Calu3 (cell line): ENCODE data around the gene DHRS7B. TPM values are rescaled to one million over a fixed set of nuclear protein-coding genes. Genes with fewer than 3 reads are reported as not detected.

Source experiments
- BruUV-seq: library from RNA; stranded (reverse); fragments of 400-500 nt; replicated peaks from 2 replicates; lab custom pipeline; 2021; lab: Mats Ljungman, UMichigan
- CTCF ChIA-PET: fragments of 300-600 bp; sonication (Branson Sonifier 250); formaldehyde crosslinking; loops from one replicate; lab custom pipeline; 2022; ENCODE audit warnings: antibody characterized with exemption; lab: Charles Lee
- DNase-seq: peaks from one replicate; pipeline ENCODE4 v3.0.0; 2022
- H3K27ac Mint-ChIP-seq: one replicate; pipeline ENCODE4 v1.8.0; 2022; ENCODE audit warnings: mixed read lengths; ENCODE audit not compliant: unreplicated experiment
- H3K27me3 Mint-ChIP-seq: one replicate; pipeline ENCODE4 v1.8.0; 2022; ENCODE audit warnings: mixed read lengths; ENCODE audit not compliant: unreplicated experiment
- H3K36me3 Mint-ChIP-seq: one replicate; pipeline ENCODE4 v1.8.0; 2022; ENCODE audit warnings: mild to moderate bottlenecking, moderate library complexity, mixed read lengths; ENCODE audit not compliant: insufficient read depth, unreplicated experiment
- H3K4me1 Mint-ChIP-seq: one replicate; pipeline ENCODE4 v1.8.0; 2022; ENCODE audit warnings: mild to moderate bottlenecking, low read depth, mixed read lengths; ENCODE audit not compliant: unreplicated experiment
- H3K4me3 Mint-ChIP-seq: one replicate; pipeline ENCODE4 v1.8.0; 2022; ENCODE audit warnings: mild to moderate bottlenecking, low read depth, moderate library complexity, mixed read lengths; ENCODE audit not compliant: unreplicated experiment
- H3K9me3 Mint-ChIP-seq: one replicate; pipeline ENCODE4 v1.8.0; 2022; ENCODE audit warnings: low read depth, mixed read lengths; ENCODE audit not compliant: unreplicated experiment
- intact Hi-C: fragments of 100-400 bp; cut with micrococcal nuclease; formaldehyde crosslinking; loops from one replicate; pipeline ENCODE4 v1.10.0; 2022; ENCODE audit not compliant: unreplicated experiment
- total RNA-seq: library from RNA; stranded (reverse); gene quantifications from 2 replicates; pipeline ENCODE4 v1.2.3, GENCODE V29; 2022
- TF ChIP-seq, protein P1 (sequence below): fragments of 200-600 bp; IDR thresholded peaks from one replicate; pipeline ENCODE4 v1.8.0; 2022; ENCODE audit warnings: antibody characterized with exemption; ENCODE audit not compliant: unreplicated experiment

Gene DHRS7B
- total RNA-seq, 1 experiment from 2014 or later, result 15.3 TPM

DNA sequence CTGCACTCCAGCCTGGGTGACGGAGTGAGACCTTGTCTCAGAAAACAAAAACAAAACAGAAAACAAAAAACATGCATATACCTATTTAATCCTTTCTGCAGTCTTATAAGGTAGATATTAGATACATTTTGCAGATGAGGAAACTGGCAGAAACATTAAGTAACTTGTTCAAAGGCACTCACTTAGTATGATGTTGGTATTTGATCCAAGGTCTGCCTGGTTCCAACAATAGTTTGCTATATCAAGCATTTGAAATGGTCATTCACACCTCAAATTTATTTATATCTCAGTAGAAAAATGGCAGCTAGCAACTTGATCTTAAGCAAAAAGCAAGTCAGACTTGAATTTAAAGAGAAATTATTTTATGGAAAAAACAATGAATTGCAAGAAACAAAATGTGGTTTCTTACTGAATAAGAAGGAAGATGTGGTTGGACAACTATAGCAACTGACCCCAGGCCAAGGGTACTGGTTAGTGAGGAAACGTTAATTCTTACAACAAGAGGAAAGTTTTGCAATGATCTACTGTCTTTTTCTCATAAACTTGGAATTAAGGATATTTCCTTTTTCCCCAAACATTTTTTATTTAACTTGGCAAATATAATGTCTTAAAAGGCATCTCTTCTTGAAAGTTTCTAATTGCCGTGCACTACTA, 19.7 kb downstream of the DHRS7B start:
- Mint-ChIP-seq H3K4me3 (no peak overlapping the region), H3K27me3 (no peaks in the 10 kb centered on the region), H3K36me3 (no peaks in the 10 kb centered on the region), H3K27ac (no peak overlapping the region), H3K4me1 (no peaks in the 10 kb centered on the region), H3K9me3 (no peaks in the 10 kb centered on the region)
- DNase-seq, result no peak
- CTCF ChIA-PET, result interaction anchor here (0.6 kb wide), 1 partner anchor 52 kb away, joined by 6 read pairs; no protein-coding TSS in a partner anchor
- TF ChIP-seq, protein P1, sequence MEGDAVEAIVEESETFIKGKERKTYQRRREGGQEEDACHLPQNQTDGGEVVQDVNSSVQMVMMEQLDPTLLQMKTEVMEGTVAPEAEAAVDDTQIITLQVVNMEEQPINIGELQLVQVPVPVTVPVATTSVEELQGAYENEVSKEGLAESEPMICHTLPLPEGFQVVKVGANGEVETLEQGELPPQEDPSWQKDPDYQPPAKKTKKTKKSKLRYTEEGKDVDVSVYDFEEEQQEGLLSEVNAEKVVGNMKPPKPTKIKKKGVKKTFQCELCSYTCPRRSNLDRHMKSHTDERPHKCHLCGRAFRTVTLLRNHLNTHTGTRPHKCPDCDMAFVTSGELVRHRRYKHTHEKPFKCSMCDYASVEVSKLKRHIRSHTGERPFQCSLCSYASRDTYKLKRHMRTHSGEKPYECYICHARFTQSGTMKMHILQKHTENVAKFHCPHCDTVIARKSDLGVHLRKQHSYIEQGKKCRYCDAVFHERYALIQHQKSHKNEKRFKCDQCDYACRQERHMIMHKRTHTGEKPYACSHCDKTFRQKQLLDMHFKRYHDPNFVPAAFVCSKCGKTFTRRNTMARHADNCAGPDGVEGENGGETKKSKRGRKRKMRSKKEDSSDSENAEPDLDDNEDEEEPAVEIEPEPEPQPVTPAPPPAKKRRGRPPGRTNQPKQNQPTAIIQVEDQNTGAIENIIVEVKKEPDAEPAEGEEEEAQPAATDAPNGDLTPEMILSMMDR, result no peak
- no TSS peak for BruUV-seq
- intact Hi-C loops, result no loop called here

DNA sequence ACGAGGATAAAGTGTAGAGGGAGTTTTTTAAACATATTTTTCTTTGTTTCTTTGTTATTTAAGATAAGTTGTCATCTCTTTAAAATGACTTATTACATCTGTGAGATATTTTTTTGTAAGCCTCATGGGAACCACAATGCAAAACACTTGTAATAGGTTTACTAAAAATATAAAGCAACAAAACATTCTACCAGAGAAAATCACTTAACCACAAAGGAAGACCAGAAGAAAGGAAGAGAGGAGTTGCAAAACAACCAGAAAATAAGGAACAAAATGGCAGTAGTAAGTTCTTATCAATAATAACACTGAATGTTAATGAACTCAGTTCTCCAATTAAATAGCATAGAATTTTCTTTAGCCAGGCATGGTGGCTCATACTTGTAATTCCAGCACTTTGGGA, 22.9 kb downstream of the DHRS7B start:
- no peaks in the 10 kb centered on the region for H3K4me1 Mint-ChIP-seq
- no peak overlapping the region for H3K27ac Mint-ChIP-seq
- TF ChIP-seq, protein P1, result no peak
- H3K36me3 Mint-ChIP-seq, result no peaks in the 10 kb centered on the region
- BruUV-seq, result no TSS peak
- CTCF ChIA-PET, result no interaction called here
- H3K9me3 Mint-ChIP-seq, result peaks cover 9% of the 10 kb centered on the region
- H3K27me3 Mint-ChIP-seq, result no peaks in the 10 kb centered on the region
- no peak for DNase-seq
- intact Hi-C loops, result no loop called here
- H3K4me3 Mint-ChIP-seq, result no peak overlapping the region

DNA sequence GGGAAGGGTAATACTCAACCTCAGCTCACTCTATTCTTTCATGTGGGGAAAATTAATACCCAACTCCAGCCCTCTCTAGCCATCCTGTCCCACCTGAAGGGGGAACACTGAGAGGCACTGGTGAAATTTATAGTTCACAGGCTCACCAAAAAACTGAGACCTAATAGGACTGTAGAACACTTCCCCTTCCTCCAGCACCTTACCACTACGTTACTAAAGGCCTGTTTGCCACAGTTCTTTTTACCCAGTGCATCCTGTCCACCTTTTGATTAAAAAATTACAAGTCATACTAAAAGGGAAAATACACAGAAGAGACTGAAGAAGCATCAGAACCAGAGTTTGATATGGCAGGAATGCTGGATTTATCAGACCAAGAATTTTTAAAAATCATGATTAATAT, 26.0 kb downstream of the DHRS7B start:
- no peaks in the 10 kb centered on the region for H3K27me3 Mint-ChIP-seq
- intact Hi-C loops, result no loop called here
- no peak overlapping the region for H3K4me3 Mint-ChIP-seq
- no TSS peak for BruUV-seq
- H3K36me3 Mint-ChIP-seq, result no peaks in the 10 kb centered on the region
- no peak for DNase-seq
- CTCF ChIA-PET, result no interaction called here
- H3K27ac Mint-ChIP-seq, result no peak overlapping the region
- H3K4me1 Mint-ChIP-seq, result no peaks in the 10 kb centered on the region
- TF ChIP-seq, protein P1, result no peak
- H3K9me3 Mint-ChIP-seq, result peaks cover 17% of the 10 kb centered on the region

DNA sequence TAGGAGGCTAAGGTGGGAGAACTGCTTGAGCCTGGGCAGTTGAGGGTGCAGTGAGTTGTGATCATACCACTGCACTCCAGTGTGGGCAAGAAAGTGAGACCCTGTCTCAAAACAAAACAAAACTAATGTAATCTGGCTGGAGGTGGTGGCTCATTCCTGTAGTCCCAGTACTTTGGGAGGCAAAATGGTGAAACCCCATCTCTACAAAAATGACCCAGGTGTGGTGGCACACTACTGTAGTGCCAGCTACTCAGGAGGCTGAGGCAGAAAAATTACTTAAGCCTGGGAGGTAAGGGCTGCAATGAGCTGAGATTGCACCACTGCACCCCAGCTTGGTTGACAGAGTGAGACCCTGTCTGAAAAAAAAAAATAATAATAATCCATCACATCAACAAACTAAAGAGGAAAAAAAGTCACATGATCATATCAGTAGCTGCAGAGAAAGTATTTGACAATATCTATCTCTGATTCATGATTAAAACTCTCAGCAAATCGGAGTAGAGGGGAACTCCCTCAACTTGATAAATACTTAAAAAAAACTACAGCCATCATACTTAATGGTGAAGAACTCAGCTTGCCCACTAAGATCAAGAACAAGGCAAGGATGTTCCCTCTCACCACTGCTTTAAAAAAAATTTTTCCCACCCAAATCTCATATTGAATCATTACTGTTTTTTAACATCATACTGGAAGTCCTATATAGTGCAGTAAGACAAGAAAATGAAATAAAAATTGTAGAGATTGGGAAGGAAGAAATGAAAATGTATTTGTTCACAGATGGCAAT, 31.0 kb downstream of the DHRS7B start:
- Mint-ChIP-seq H3K4me1 (peaks cover 9% of the 10 kb centered on the region), H3K9me3 (peaks cover 16% of the 10 kb centered on the region), H3K4me3 (no peak overlapping the region), H3K36me3 (no peaks in the 10 kb centered on the region), H3K27ac (no peak overlapping the region), H3K27me3 (no peaks in the 10 kb centered on the region)
- CTCF ChIA-PET, result no interaction called here
- TF ChIP-seq, protein P1, result no peak
- intact Hi-C loops, result no loop called here
- DNase-seq, result no peak
- no TSS peak for BruUV-seq
